K562 (cell line): ENCODE results near the gene CTIF.

Experiments
- BHLHE40 ChIP-seq: IDR thresholded peaks from 2 replicates; pipeline ENCODE4 v1.6.1; 2011; ENCODE audit warnings: low read length, improper control_type of control experiment
- BRF1 ChIP-seq: IDR thresholded peaks from 3 replicates; pipeline ENCODE4 v1.6.1; 2011; ENCODE audit warnings: borderline replicate concordance, mild to moderate bottlenecking; ENCODE audit not compliant: insufficient read length; ENCODE audit errors: extremely low read depth
- PRPF4 ChIP-seq: fragments of 200-400 bp; formaldehyde crosslinking; IDR thresholded peaks from one replicate; pipeline ENCODE4 v1.6.1; 2017; ENCODE audit warnings: low read length, low read depth, mild to moderate bottlenecking; ENCODE audit not compliant: insufficient read depth, poor library complexity, severe bottlenecking
- PURB ChIP-seq: sonication (generic); formaldehyde crosslinking; IDR thresholded peaks from 2 replicates; pipeline ENCODE4 v1.9.0; 2021; ENCODE audit warnings: low read depth, mild to moderate bottlenecking, missing genetic modification reagents
- RAD51 ChIP-seq: fragments of 450-650 bp; IDR thresholded peaks from 2 replicates; pipeline ENCODE4 v1.7.1; 2016; ENCODE audit warnings: low read depth, mild to moderate bottlenecking, borderline replicate concordance
- RBBP5 ChIP-seq: fragments of 200-600 bp; sonication (generic); IDR thresholded peaks from 2 replicates; pipeline ENCODE4 v1.6.1; 2012; ENCODE audit warnings: borderline replicate concordance, mild to moderate bottlenecking, low read length, control low read depth, inconsistent platforms; ENCODE audit not compliant: insufficient read depth, poor library complexity, severe bottlenecking
- YBX1 ChIP-seq: fragments of 450-650 bp; IDR thresholded peaks from 2 replicates; pipeline ENCODE4 v1.7.1; 2016; ENCODE audit warnings: mild to moderate bottlenecking
- ZNF274 ChIP-seq: IDR thresholded peaks from 2 replicates; pipeline ENCODE4 v1.6.1; 2011; ENCODE audit warnings: low read depth, mild to moderate bottlenecking, low read length, moderate library complexity, borderline replicate concordance
- ZNF644 ChIP-seq: fragments of 200-800 bp; sonication (Bioruptor generic); IDR thresholded peaks from 2 replicates; pipeline ENCODE4 v1.6.1; 2016; ENCODE audit warnings: low read depth, missing genetic modification characterization, missing compliant biosample characterization
- TF ChIP-seq, protein P1 (sequence below), 3 experiments: IDR thresholded peaks in 2 of 3; conservative IDR thresholded peaks in 1 of 3; 2 replicates each; pipeline ENCODE4 v1.5.1; 2011 to 2012; ENCODE audit warnings: low read length in 3 of 3, mild to moderate bottlenecking in 3 of 3, control low read depth in 2 of 3, improper control_type of control experiment in 1 of 3, inconsistent platforms in 1 of 3, low read depth in 1 of 3, mixed read lengths in 1 of 3, moderate library complexity in 1 of 3; ENCODE audit not compliant: insufficient read depth in 2 of 3
- TF ChIP-seq, protein P2 (sequence below): IDR thresholded peaks from 2 replicates; pipeline ENCODE4 v1.6.1; 2012; ENCODE audit warnings: low read depth, low read length, improper control_type of control experiment, borderline replicate concordance

DNA sequence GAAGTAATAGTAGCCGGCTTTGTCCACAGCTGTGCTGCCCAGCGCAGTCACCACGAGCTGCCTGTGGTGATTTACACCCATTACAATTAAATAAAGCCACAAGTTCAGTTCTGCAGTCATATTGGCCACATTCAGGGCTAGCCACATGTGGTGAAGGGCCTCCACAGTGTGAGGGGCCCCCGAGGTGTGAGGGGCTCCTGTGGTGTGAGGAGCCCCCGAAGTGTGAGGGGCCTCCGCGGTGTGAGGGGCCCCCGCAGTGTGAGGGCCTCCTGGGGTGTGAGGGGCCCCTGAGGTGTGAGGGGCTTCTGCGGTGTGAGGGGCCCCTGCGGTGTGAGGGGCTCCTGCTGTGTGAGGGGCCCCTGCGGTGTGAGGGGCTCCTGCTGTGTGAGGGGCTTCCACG is 191.2 kb downstream of the CTIF start:
- TF ChIP-seq, protein P1, sequence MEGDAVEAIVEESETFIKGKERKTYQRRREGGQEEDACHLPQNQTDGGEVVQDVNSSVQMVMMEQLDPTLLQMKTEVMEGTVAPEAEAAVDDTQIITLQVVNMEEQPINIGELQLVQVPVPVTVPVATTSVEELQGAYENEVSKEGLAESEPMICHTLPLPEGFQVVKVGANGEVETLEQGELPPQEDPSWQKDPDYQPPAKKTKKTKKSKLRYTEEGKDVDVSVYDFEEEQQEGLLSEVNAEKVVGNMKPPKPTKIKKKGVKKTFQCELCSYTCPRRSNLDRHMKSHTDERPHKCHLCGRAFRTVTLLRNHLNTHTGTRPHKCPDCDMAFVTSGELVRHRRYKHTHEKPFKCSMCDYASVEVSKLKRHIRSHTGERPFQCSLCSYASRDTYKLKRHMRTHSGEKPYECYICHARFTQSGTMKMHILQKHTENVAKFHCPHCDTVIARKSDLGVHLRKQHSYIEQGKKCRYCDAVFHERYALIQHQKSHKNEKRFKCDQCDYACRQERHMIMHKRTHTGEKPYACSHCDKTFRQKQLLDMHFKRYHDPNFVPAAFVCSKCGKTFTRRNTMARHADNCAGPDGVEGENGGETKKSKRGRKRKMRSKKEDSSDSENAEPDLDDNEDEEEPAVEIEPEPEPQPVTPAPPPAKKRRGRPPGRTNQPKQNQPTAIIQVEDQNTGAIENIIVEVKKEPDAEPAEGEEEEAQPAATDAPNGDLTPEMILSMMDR (IDR thresholded peaks at IDR 0.05 in 2 of 3, conservative IDR thresholded peaks at IDR 0.05 in 1 of 3; ENCODE audit: insufficient read depth in 2 of 3, low read depth in 1 of 3, low read length in 3 of 3) = no peak
- TF ChIP-seq, protein P2, sequence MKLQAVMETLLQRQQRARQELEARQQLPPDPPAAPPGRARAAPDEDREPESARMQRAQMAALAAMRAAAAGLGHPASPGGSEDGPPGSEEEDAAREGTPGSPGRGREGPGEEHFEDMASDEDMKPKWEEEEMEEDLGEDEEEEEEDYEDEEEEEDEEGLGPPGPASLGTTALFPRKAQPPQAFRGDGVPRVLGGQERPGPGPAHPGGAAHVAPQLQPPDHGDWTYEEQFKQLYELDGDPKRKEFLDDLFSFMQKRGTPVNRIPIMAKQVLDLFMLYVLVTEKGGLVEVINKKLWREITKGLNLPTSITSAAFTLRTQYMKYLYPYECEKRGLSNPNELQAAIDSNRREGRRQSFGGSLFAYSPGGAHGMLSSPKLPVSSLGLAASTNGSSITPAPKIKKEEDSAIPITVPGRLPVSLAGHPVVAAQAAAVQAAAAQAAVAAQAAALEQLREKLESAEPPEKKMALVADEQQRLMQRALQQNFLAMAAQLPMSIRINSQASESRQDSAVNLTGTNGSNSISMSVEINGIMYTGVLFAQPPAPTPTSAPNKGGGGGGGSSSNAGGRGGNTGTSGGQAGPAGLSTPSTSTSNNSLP = no peak
- TF ChIP-seq PURB (CRISPR knock-in tag) (no peak), YBX1 (no peak), BHLHE40 (no peak), RBBP5 (no peak), BRF1 (no peak), RAD51 (no peak), PRPF4 (no peak), ZNF274 (no peak), ZNF644 (tag) (no peak)
